Measurements from ENCODE around the gene ARHGAP26. TPM values are rescaled to one million over a fixed set of nuclear protein-coding genes. Genes with fewer than 3 reads are reported as not detected.

The ARHGAP26 gene
- total and polyA plus RNA-seq, 7 experiments from 2014 or later = 10.5 to 123 (median 22.7) TPM

GRCh38 chr5:143210576-143210975 is 440.4 kb downstream of the ARHGAP26 start:
- CTCF ChIA-PET = interaction anchor here (0.7 kb wide), 1 partner anchor 9 kb away, joined by 3 read pairs; no protein-coding TSS in a partner anchor
- Histone ChIP-seq H3K4me3 (ENCODE audit: low read length) (no peak overlapping the region), H3K4me1 (ENCODE audit: control insufficient read depth in 2 of 2, insufficient read depth in 2 of 2, low read length in 2 of 2) (peaks cover 0 to 10% of the 10 kb centered on the region in 2 donors), H3K27me3 (ENCODE audit: control insufficient read depth in 2 of 2, insufficient read depth in 2 of 2, low read length in 2 of 2) (no peaks in the 10 kb centered on the region), H3K27ac (ENCODE audit: low read depth, low read length) (no peak overlapping the region), H3K36me3 (ENCODE audit: control insufficient read depth in 2 of 3, insufficient read depth in 3 of 3, low read length in 3 of 3) (peaks cover 0 to 12% (median 0%) of the 10 kb centered on the region in 3 experiments), H3K9me3 (ENCODE audit: control insufficient read depth in 2 of 3, low read length in 3 of 3) (no peaks in the 10 kb centered on the region)
- no peak overlapping the region for H3K27ac Mint-ChIP-seq
- H3K4me3 Mint-ChIP-seq = no peak overlapping the region
- POLR2A ChIA-PET = no interaction called here
- peaks cover 0 to 15% (median 0%) of the 10 kb centered on the region in 7 donors for H3K4me1 Mint-ChIP-seq
- H3K27me3 Mint-ChIP-seq = no peaks in the 10 kb centered on the region
- H3K36me3 Mint-ChIP-seq = peaks cover 0 to 68% (median 32%) of the 10 kb centered on the region in 5 donors
- H3K9me3 Mint-ChIP-seq = peaks cover 0 to 2% (median 0%) of the 10 kb centered on the region in 11 donors
- intact Hi-C loops (cut with micrococcal nuclease) = no loop called here
- ATAC-seq (no peak), DNase-seq (no peak)

- CTCF ChIA-PET = interaction anchor here (0.6 to 0.8 kb wide), 3 partner anchors 76 to 278 kb away, joined by 3 to 4 read pairs (median 3); no protein-coding TSS in a partner anchor
- intact Hi-C loops (cut with micrococcal nuclease) = no loop called here
Measured at GRCh38 chr5:143212261-143212660, 442.1 kb downstream of the ARHGAP26 start.

GRCh38 chr5:143213231-143213850 is 443.2 kb downstream of the ARHGAP26 start:
- intact Hi-C loops (cut with micrococcal nuclease) = no loop called here
- Mint-ChIP-seq H3K27ac (peak overlapping the region in 2 of 9 donors; percentile 27 to 58), H3K4me1 (peaks cover 0 to 30% (median 0%) of the 10 kb centered on the region in 7 donors), H3K4me3 (no peak overlapping the region), H3K9me3 (peaks cover 0 to 2% (median 0%) of the 10 kb centered on the region in 11 donors), H3K36me3 (peaks cover 5 to 72% (median 31%) of the 10 kb centered on the region in 5 donors), H3K27me3 (no peaks in the 10 kb centered on the region)
- Histone ChIP-seq H3K36me3 (ENCODE audit: control insufficient read depth in 2 of 3, insufficient read depth in 3 of 3, low read length in 3 of 3) (peaks cover 0 to 19% (median 0%) of the 10 kb centered on the region in 3 experiments), H3K4me1 (ENCODE audit: control insufficient read depth in 2 of 2, insufficient read depth in 2 of 2, low read length in 2 of 2) (no peaks in the 10 kb centered on the region), H3K27me3 (ENCODE audit: control insufficient read depth in 2 of 2, insufficient read depth in 2 of 2, low read length in 2 of 2) (no peaks in the 10 kb centered on the region), H3K9me3 (ENCODE audit: control insufficient read depth in 2 of 3, low read length in 3 of 3) (no peaks in the 10 kb centered on the region), H3K4me3 (ENCODE audit: low read length) (no peak overlapping the region), H3K27ac (ENCODE audit: low read depth, low read length) (no peak overlapping the region)
- DNase-seq (no peak), ATAC-seq (no peak)
- ChIA-PET CTCF (interaction anchor here (0.8 kb wide), 1 partner anchor 107 kb away, joined by 3 read pairs; no protein-coding TSS in a partner anchor), POLR2A (no interaction called here)

More at GRCh38 chr5:143212261-143212660, 442.1 kb downstream of the ARHGAP26 start:
- no peak for DNase-seq
- no peak overlapping the region for H3K27ac ChIP-seq (ENCODE audit: low read depth, low read length)
- Mint-ChIP-seq H3K4me1 (peaks cover 0 to 19% (median 0%) of the 10 kb centered on the region in 7 donors), H3K36me3 (peaks cover 5 to 70% (median 31%) of the 10 kb centered on the region in 5 donors), H3K4me3 (no peak overlapping the region), H3K27ac (no peak overlapping the region), H3K27me3 (no peaks in the 10 kb centered on the region), H3K9me3 (peaks cover 0 to 2% (median 0%) of the 10 kb centered on the region in 11 donors)
- H3K9me3 ChIP-seq (ENCODE audit: control insufficient read depth in 2 of 3, low read length in 3 of 3) = no peaks in the 10 kb centered on the region
- H3K27me3 ChIP-seq (ENCODE audit: control insufficient read depth in 2 of 2, insufficient read depth in 2 of 2, low read length in 2 of 2) = no peaks in the 10 kb centered on the region
- peaks cover 0 to 19% (median 0%) of the 10 kb centered on the region in 3 experiments for H3K36me3 ChIP-seq (ENCODE audit: control insufficient read depth in 2 of 3, insufficient read depth in 3 of 3, low read length in 3 of 3)
- ATAC-seq = no peak
- POLR2A ChIA-PET = no interaction called here
- no peaks in the 10 kb centered on the region for H3K4me1 ChIP-seq (ENCODE audit: control insufficient read depth in 2 of 2, insufficient read depth in 2 of 2, low read length in 2 of 2)
- H3K4me3 ChIP-seq (ENCODE audit: low read length) = no peak overlapping the region

GRCh38 chr5:143213851-143214363 is 443.7 kb downstream of the ARHGAP26 start:
- Mint-ChIP-seq H3K4me3 (peak overlapping the region in 1 of 10 donors; percentile 50), H3K27me3 (no peaks in the 10 kb centered on the region), H3K4me1 (peaks cover 0 to 34% (median under 1%) of the 10 kb centered on the region in 7 donors), H3K36me3 (peaks cover 5 to 68% (median 28%) of the 10 kb centered on the region in 5 donors), H3K9me3 (peaks cover 0 to 2% (median 0%) of the 10 kb centered on the region in 11 donors), H3K27ac (peak overlapping the region in 2 of 9 donors; percentile 27 to 58)
- intact Hi-C loops (cut with micrococcal nuclease) = no loop called here
- Histone ChIP-seq H3K9me3 (ENCODE audit: control insufficient read depth in 2 of 3, low read length in 3 of 3) (no peaks in the 10 kb centered on the region), H3K27me3 (ENCODE audit: control insufficient read depth in 2 of 2, insufficient read depth in 2 of 2, low read length in 2 of 2) (no peaks in the 10 kb centered on the region), H3K27ac (ENCODE audit: low read depth, low read length) (no peak overlapping the region), H3K4me1 (ENCODE audit: control insufficient read depth in 2 of 2, insufficient read depth in 2 of 2, low read length in 2 of 2) (no peaks in the 10 kb centered on the region), H3K4me3 (ENCODE audit: low read length) (no peak overlapping the region), H3K36me3 (ENCODE audit: control insufficient read depth in 2 of 3, insufficient read depth in 3 of 3, low read length in 3 of 3) (peaks cover 0 to 19% (median 0%) of the 10 kb centered on the region in 3 experiments)
- no peak for DNase-seq
- ATAC-seq = no peak
- ChIA-PET CTCF (no interaction called here), POLR2A (no interaction called here)

- POLR2A ChIA-PET = no interaction called here
- intact Hi-C loops (cut with micrococcal nuclease) = no loop called here
- H3K27me3 ChIP-seq (ENCODE audit: control insufficient read depth in 2 of 2, insufficient read depth in 2 of 2, low read length in 2 of 2) = no peaks in the 10 kb centered on the region
- no peaks in the 10 kb centered on the region for H3K4me1 ChIP-seq (ENCODE audit: control insufficient read depth in 2 of 2, insufficient read depth in 2 of 2, low read length in 2 of 2)
- Mint-ChIP-seq H3K4me1 (peaks cover 4 to 39% (median 6%) of the 10 kb centered on the region in 7 donors), H3K27me3 (no peaks in the 10 kb centered on the region), H3K9me3 (peaks cover 0 to 3% (median 0%) of the 10 kb centered on the region in 11 donors), H3K4me3 (no peak overlapping the region), H3K36me3 (peaks cover 5 to 63% (median 26%) of the 10 kb centered on the region in 5 donors), H3K27ac (no peak overlapping the region)
- H3K9me3 ChIP-seq (ENCODE audit: control insufficient read depth in 2 of 3, low read length in 3 of 3) = no peaks in the 10 kb centered on the region
- DNase-seq (no peak), ATAC-seq (no peak)
- CTCF ChIA-PET = no interaction called here
- peaks cover 0 to 19% (median 0%) of the 10 kb centered on the region in 3 experiments for H3K36me3 ChIP-seq (ENCODE audit: control insufficient read depth in 2 of 3, insufficient read depth in 3 of 3, low read length in 3 of 3)
- H3K27ac ChIP-seq (ENCODE audit: low read depth, low read length) = no peak overlapping the region
- H3K4me3 ChIP-seq (ENCODE audit: low read length) = no peak overlapping the region
Measured at GRCh38 chr5:143214458-143214857, 444.3 kb downstream of the ARHGAP26 start.

GRCh38 chr5:143214890-143215289 is 444.7 kb downstream of the ARHGAP26 start:
- POLR2A ChIA-PET = no interaction called here
- ATAC-seq = no peak
- Histone ChIP-seq H3K4me1 (ENCODE audit: control insufficient read depth in 2 of 2, insufficient read depth in 2 of 2, low read length in 2 of 2) (no peaks in the 10 kb centered on the region), H3K27ac (ENCODE audit: low read depth, low read length) (no peak overlapping the region), H3K36me3 (ENCODE audit: control insufficient read depth in 2 of 3, insufficient read depth in 3 of 3, low read length in 3 of 3) (peaks cover 0 to 19% (median 0%) of the 10 kb centered on the region in 3 experiments), H3K4me3 (ENCODE audit: low read length) (no peak overlapping the region), H3K27me3 (ENCODE audit: control insufficient read depth in 2 of 2, insufficient read depth in 2 of 2, low read length in 2 of 2) (no peaks in the 10 kb centered on the region), H3K9me3 (ENCODE audit: control insufficient read depth in 2 of 3, low read length in 3 of 3) (no peaks in the 10 kb centered on the region)
- H3K4me1 Mint-ChIP-seq = peaks cover 5 to 40% (median 6%) of the 10 kb centered on the region in 7 donors
- DNase-seq = no peak
- peaks cover 0 to 3% (median 0%) of the 10 kb centered on the region in 11 donors for H3K9me3 Mint-ChIP-seq
- H3K4me3 Mint-ChIP-seq = no peak overlapping the region
- no peak overlapping the region for H3K27ac Mint-ChIP-seq
- intact Hi-C loops (cut with micrococcal nuclease) = no loop called here
- no peaks in the 10 kb centered on the region for H3K27me3 Mint-ChIP-seq
- peaks cover 5 to 63% (median 26%) of the 10 kb centered on the region in 5 donors for H3K36me3 Mint-ChIP-seq
- CTCF ChIA-PET = no interaction called here

Measured in naive thymus-derived CD4-positive, alpha-beta T cell (primary cell).